K562 treated with DMSO at 1 percent for 48 hours (cell line): ENCODE measurements around the gene ZNF670. TPM values are rescaled to one million over a fixed set of nuclear protein-coding genes. Genes with fewer than 3 reads are reported as not detected.

ENCODE experiments used
- total RNA-seq: library from RNA; unstranded; fragments of 300-600 nt; gene quantifications from 2 replicates; pipeline ENCODE4 v1.2.3, GENCODE V29; 2022; ENCODE audit warnings: low replicate concordance; ENCODE audit errors: extremely low read depth

Gene ZNF670
- not detected in 2 replicates for total RNA-seq

GRCh38 chr1:247078258-247079140, at the start of gene ZNF670:
TSS of gene ZNF670 (minus strand) at chr1:247078811. CDS start at chr1:247078596, 215 bp downstream.

GRCh38 chr1:247103859-247104591, 25.4 kb upstream of the ZNF670 start, which contains the start of gene ZNF669:
TSS of gene ZNF669 (minus strand) at chr1:247104356. CDS start at chr1:247104199, 157 bp downstream.

Other genes with a start within 250 kb of the ZNF670 start
- gene AHCTF1, start 146.9 kb downstream of the ZNF670 start, total RNA-seq: not detected in 2 replicates
- not detected in 2 replicates for gene ZNF695, start 70.8 kb downstream of the ZNF670 start, total RNA-seq
- not detected in 2 replicates for gene ZNF669, start 25.5 kb upstream of the ZNF670 start, total RNA-seq
- gene ZNF124, start 93.2 kb upstream of the ZNF670 start, total RNA-seq: not detected in 2 replicates
- not detected in 2 replicates for gene VN1R5, start 177.3 kb upstream of the ZNF670 start, total RNA-seq